Tibial nerve (tissue), 4 donors: Measurements from ENCODE around the gene CASS4.

Source experiments
- CTCF ChIP-seq, 5 experiments: fragments of 200-600 bp in 3 of 5; fragments of 450-650 bp in 2 of 5; sonication (generic) in 3 of 5; IDR thresholded peaks; one replicate each; pipeline ENCODE4 v1.5.1; 2016 to 2019; ENCODE audit warnings: antibody characterized with exemption in 5 of 5, mild to moderate bottlenecking in 3 of 5, moderate library complexity in 2 of 5
- EP300 ChIP-seq, 2 donors: sonication (generic); formaldehyde crosslinking; IDR thresholded peaks; one replicate each; pipeline ENCODE4 v1.6.1; 2017; ENCODE audit warnings: antibody characterized with exemption in 2 of 2, mild to moderate bottlenecking in 1 of 2

GRCh38 chr20:56439771-56440291 is 27.8 kb downstream of the CASS4 start:
- TF ChIP-seq CTCF (IDR thresholded peaks at IDR 0.05) (no peak), EP300 (IDR thresholded peaks at IDR 0.05) (no peak)
